Neural cell (in vitro differentiated cells): ENCODE data around the gene CRADD. TPM values are rescaled to one million over a fixed set of nuclear protein-coding genes. Genes with fewer than 3 reads are reported as not detected.

ENCODE experiments used
- H2AFZ ChIP-seq: fragments of 200-600, 300-800 bp; sonication (generic), shearing (Covaris generic); 2 replicates; pipeline ENCODE4 v1.6.0; 2014; ENCODE audit warnings: low read depth, mild to moderate bottlenecking, antibody characterized with exemption, low read length, moderate library complexity
- H3F3A ChIP-seq: fragments of 200-600 bp; shearing (Covaris generic); 2 replicates; pipeline ENCODE4 v1.6.1; 2016; ENCODE audit warnings: mild to moderate bottlenecking, moderate library complexity, mixed read lengths, antibody characterized with exemption, low read length; ENCODE audit not compliant: insufficient read depth, poor library complexity, severe bottlenecking
- H3K27ac ChIP-seq: fragments of 200-600, 300-800 bp; sonication (generic), shearing (Covaris generic); 2 replicates; pipeline ENCODE4 v1.5.1; 2014; ENCODE audit warnings: mild to moderate bottlenecking, low read length, moderate library complexity
- H3K27me3 ChIP-seq: fragments of 300-800, 200-600 bp; sonication (generic), shearing (Covaris generic); 2 replicates; pipeline ENCODE4 v1.6.0; 2014; ENCODE audit warnings: mild to moderate bottlenecking, low read depth, low read length, moderate library complexity; ENCODE audit not compliant: insufficient read depth
- H3K36me3 ChIP-seq: fragments of 300-800, 200-600 bp; sonication (generic), shearing (Covaris generic); 2 replicates; pipeline ENCODE4 v1.5.1; 2014; ENCODE audit warnings: mild to moderate bottlenecking, antibody characterized with exemption, low read length, moderate library complexity; ENCODE audit not compliant: insufficient read depth
- H3K4me2 ChIP-seq: fragments of 300-800, 200-600 bp; sonication (generic), shearing (Covaris generic); 2 replicates; pipeline ENCODE4 v1.6.0; 2014; ENCODE audit warnings: mild to moderate bottlenecking, low read length
- H3K4me3 ChIP-seq: fragments of 300-800, 200-600 bp; sonication (generic), shearing (Covaris generic); 2 replicates; pipeline ENCODE4 v1.5.1; 2014; ENCODE audit warnings: mild to moderate bottlenecking, low read length, moderate library complexity
- H3K79me2 ChIP-seq: fragments of 200-600 bp; shearing (Covaris generic); replicated peaks from 2 replicates; pipeline ENCODE4 v1.6.0; 2014; ENCODE audit warnings: mild to moderate bottlenecking, low read length, moderate library complexity; ENCODE audit not compliant: insufficient read depth
- H3K9ac ChIP-seq: fragments of 300-800, 200-600 bp; sonication (generic), shearing (Covaris generic); 2 replicates; pipeline ENCODE4 v1.6.1; 2016; ENCODE audit warnings: mild to moderate bottlenecking, low read length, mixed read lengths
- H3K9me2 ChIP-seq: fragments of 200-600 bp; shearing (Covaris generic); 2 replicates; pipeline ENCODE4 v1.6.1; 2016; ENCODE audit warnings: mild to moderate bottlenecking, low read length, mixed read lengths; ENCODE audit not compliant: insufficient read depth
- H3K9me3 ChIP-seq: fragments of 200-600, 300-800 bp; sonication (generic), shearing (Covaris generic); 2 replicates; pipeline ENCODE4 v1.6.1; 2016; ENCODE audit warnings: mild to moderate bottlenecking, mixed run types, low read length, moderate library complexity, mixed read lengths
- H4K20me1 ChIP-seq: fragments of 200-600 bp; shearing (Covaris generic); 2 replicates; pipeline ENCODE4 v1.6.1; 2016; ENCODE audit warnings: mild to moderate bottlenecking, mixed run types; ENCODE audit not compliant: insufficient read depth
- CTCF ChIP-seq: fragments of 450-650 bp; IDR thresholded peaks from 2 replicates; pipeline ENCODE4 v1.5.1; 2014; ENCODE audit warnings: antibody characterized with exemption, mild to moderate bottlenecking, moderate library complexity; ENCODE audit not compliant: poor library complexity, severe bottlenecking
- EP300 ChIP-seq: fragments of 450-650 bp; conservative IDR thresholded peaks from 2 replicates; pipeline ENCODE4 v1.6.1; 2014; ENCODE audit warnings: antibody characterized with exemption, mild to moderate bottlenecking, moderate library complexity; ENCODE audit not compliant: poor library complexity, severe bottlenecking
- EZH2 ChIP-seq: fragments of 200-600, 300-800 bp; shearing (Covaris generic), sonication (generic); IDR thresholded peaks from 2 replicates; pipeline ENCODE4 v1.6.1; 2014; ENCODE audit warnings: antibody characterized with exemption, low read length, borderline replicate concordance, mild to moderate bottlenecking; ENCODE audit not compliant: insufficient read depth, poor library complexity, severe bottlenecking
- MXI1 ChIP-seq: fragments of 450-650 bp; conservative IDR thresholded peaks from 2 replicates; pipeline ENCODE4 v1.6.1; 2014; ENCODE audit warnings: antibody characterized with exemption, mild to moderate bottlenecking; ENCODE audit not compliant: poor library complexity, severe bottlenecking
- POLR2AphosphoS5 ChIP-seq: IDR thresholded peaks from 2 replicates; pipeline ENCODE4 v1.6.1; 2012
- RAD21 ChIP-seq: fragments of 450-650 bp; conservative IDR thresholded peaks from 2 replicates; pipeline ENCODE4 v1.6.1; 2014; ENCODE audit warnings: antibody characterized with exemption, mild to moderate bottlenecking, moderate library complexity
- REST ChIP-seq: IDR thresholded peaks from 2 replicates; pipeline ENCODE4 v1.6.1; 2012; ENCODE audit warnings: borderline replicate concordance
- SMC3 ChIP-seq: fragments of 450-650 bp; conservative IDR thresholded peaks from 2 replicates; pipeline ENCODE4 v1.6.1; 2014; ENCODE audit warnings: antibody characterized with exemption, mild to moderate bottlenecking, moderate library complexity; ENCODE audit not compliant: poor library complexity
- TAF1 ChIP-seq: IDR thresholded peaks from 2 replicates; pipeline ENCODE4 v1.6.1; 2012; ENCODE audit warnings: low read depth
- polyA plus RNA-seq: library from polyadenylated mRNA; depleted of rRNA; stranded (reverse); fragments of >200 nt; gene quantifications from 2 replicates; pipeline ENCODE4 v1.2.3, GENCODE V29; 2014

The CRADD gene
- polyA plus RNA-seq, 1 donor from 2014 or later, result 23.5 TPM

GRCh38 chr12:93808169-93808899, 131.2 kb downstream of the CRADD start:
- H3K27ac ChIP-seq, result no peak overlapping the region
- H3F3A ChIP-seq, result no peaks in the 10 kb centered on the region
- no peak overlapping the region for H2AFZ ChIP-seq
- TF ChIP-seq TAF1, result no peak
- TF ChIP-seq REST, result no peak
- no peak for TF ChIP-seq SMC3
- no peak for TF ChIP-seq RAD21
- TF ChIP-seq POLR2AphosphoS5, result no peak
- no peaks in the 10 kb centered on the region for H3K9me3 ChIP-seq
- H3K9me2 ChIP-seq, result no peaks in the 10 kb centered on the region
- no peak overlapping the region for H3K4me2 ChIP-seq
- no peaks in the 10 kb centered on the region for H3K36me3 ChIP-seq
- H3K79me2 ChIP-seq, result no peaks in the 10 kb centered on the region
- H3K9ac ChIP-seq, result no peak overlapping the region
- H4K20me1 ChIP-seq, result no peaks in the 10 kb centered on the region
- H3K4me3 ChIP-seq, result no peak overlapping the region
- no peaks in the 10 kb centered on the region for H3K27me3 ChIP-seq

- TF ChIP-seq RAD21, result no peak
- no peak for TF ChIP-seq EZH2
- TF ChIP-seq SMC3, result no peak
- TF ChIP-seq EP300, result no peak
- no peak for TF ChIP-seq CTCF
- TF ChIP-seq POLR2AphosphoS5, result no peak
- TF ChIP-seq MXI1, result no peak
- no peak for TF ChIP-seq TAF1
- Histone ChIP-seq H3K27ac (no peak overlapping the region), H3K4me2 (no peak overlapping the region)
Measured at GRCh38 chr12:93812626-93813025, 135.5 kb downstream of the CRADD start.

More at GRCh38 chr12:93812626-93813025, 135.5 kb downstream of the CRADD start:
- Histone ChIP-seq H4K20me1 (no peaks in the 10 kb centered on the region), H3F3A (no peaks in the 10 kb centered on the region), H3K79me2 (no peaks in the 10 kb centered on the region), H3K27me3 (no peaks in the 10 kb centered on the region), H3K9me3 (no peaks in the 10 kb centered on the region), H2AFZ (no peak overlapping the region), H3K9ac (no peak overlapping the region), H3K9me2 (no peaks in the 10 kb centered on the region), H3K4me3 (no peak overlapping the region), H3K36me3 (no peaks in the 10 kb centered on the region)
